ENCODE results near the gene SLCO1C1. TPM values are rescaled to one million over a fixed set of nuclear protein-coding genes. Genes with fewer than 3 reads are reported as not detected.

The SLCO1C1 gene
- polyA plus RNA-seq, 1 experiment = not detected

DNA sequence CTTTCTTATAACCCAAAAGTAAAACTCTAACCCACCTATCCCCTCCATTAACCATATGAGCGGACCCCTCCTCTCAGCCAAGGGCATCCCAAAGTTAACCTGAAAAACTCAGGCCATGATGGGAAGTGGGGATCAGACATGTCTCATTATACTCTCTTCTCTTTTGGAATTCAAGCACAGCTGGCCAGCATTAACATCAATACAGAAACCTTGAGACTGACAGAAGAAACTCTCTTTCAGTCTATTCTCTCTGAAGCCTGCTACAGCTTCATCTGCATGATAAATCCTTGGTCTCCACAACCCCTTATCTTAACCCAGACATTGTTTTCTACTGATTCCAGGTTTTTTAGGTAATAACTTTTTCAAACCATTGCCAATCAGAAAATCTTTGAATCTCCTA is 97.8 kb downstream of the SLCO1C1 start:
- ChIA-PET POLR2A (no interaction called here), CTCF (no interaction called here)
- TF ChIP-seq, protein P1, sequence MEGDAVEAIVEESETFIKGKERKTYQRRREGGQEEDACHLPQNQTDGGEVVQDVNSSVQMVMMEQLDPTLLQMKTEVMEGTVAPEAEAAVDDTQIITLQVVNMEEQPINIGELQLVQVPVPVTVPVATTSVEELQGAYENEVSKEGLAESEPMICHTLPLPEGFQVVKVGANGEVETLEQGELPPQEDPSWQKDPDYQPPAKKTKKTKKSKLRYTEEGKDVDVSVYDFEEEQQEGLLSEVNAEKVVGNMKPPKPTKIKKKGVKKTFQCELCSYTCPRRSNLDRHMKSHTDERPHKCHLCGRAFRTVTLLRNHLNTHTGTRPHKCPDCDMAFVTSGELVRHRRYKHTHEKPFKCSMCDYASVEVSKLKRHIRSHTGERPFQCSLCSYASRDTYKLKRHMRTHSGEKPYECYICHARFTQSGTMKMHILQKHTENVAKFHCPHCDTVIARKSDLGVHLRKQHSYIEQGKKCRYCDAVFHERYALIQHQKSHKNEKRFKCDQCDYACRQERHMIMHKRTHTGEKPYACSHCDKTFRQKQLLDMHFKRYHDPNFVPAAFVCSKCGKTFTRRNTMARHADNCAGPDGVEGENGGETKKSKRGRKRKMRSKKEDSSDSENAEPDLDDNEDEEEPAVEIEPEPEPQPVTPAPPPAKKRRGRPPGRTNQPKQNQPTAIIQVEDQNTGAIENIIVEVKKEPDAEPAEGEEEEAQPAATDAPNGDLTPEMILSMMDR (IDR thresholded peaks at IDR 0.05; ENCODE audit: insufficient read depth, low read depth, low read length) = no peak
- DNase-seq (ENCODE audit: low read depth) = no peak
- Histone ChIP-seq H3K4me3 (ENCODE audit: low read depth, low read length) (no peak overlapping the region), H3K36me3 (ENCODE audit: control insufficient read depth, insufficient read depth, low read length) (no peaks in the 10 kb centered on the region), H3K27me3 (ENCODE audit: control insufficient read depth, insufficient read depth, low read length) (no peaks in the 10 kb centered on the region)

DNA sequence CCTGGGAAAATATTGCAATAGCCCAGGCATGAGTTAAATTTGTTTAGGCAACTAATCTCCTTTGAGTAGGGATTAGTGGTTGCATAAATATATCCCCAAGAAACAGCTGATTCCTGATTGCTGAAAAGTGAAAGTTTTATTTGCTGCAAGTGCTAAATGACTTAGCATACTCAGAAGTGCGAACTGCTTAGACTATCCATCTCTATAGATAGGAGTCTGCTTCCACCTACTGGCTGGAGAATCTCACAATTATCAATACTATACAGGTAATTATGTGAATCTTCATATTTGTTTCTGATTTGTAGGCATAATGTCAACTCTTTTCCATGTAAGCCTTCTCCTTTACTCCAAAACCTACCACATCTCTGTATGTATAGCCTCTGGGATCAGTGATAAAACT is 103.4 kb downstream of the SLCO1C1 start:
- POLR2A ChIA-PET = no interaction called here

DNA sequence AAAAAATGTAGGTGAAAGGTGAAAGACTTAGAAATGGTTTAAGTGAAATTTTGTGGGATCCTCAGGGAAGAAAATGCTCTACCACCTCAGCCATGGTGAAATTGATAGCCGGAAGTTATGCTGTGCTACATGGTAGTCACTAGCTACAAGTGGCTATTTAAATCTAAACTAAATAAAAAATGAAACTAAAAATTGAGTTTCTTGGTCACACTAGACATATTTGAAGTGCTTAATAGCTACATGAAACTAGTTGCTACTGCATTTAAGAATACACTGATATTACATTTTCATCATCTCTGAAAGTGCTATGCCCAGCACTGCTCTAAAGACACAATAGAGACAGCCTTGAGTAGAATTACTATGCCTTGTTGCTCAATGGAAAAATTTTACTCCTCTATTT is 105.0 kb downstream of the SLCO1C1 start:
- H3K4me3 ChIP-seq (ENCODE audit: low read depth, low read length) = no peak overlapping the region
- ChIA-PET POLR2A (no interaction called here), CTCF (no interaction called here)
- no peak for DNase-seq (ENCODE audit: low read depth)
- TF ChIP-seq, protein P1 (IDR thresholded peaks at IDR 0.05; ENCODE audit: insufficient read depth, low read depth, low read length) = no peak
- H3K36me3 ChIP-seq (ENCODE audit: control insufficient read depth, insufficient read depth, low read length) = no peaks in the 10 kb centered on the region
- no peaks in the 10 kb centered on the region for H3K27me3 ChIP-seq (ENCODE audit: control insufficient read depth, insufficient read depth, low read length)

More for the DNA sequence above, 103.4 kb downstream of the SLCO1C1 start:
- Histone ChIP-seq H3K27me3 (ENCODE audit: control insufficient read depth, insufficient read depth, low read length) (no peaks in the 10 kb centered on the region), H3K4me3 (ENCODE audit: low read depth, low read length) (no peak overlapping the region), H3K36me3 (ENCODE audit: control insufficient read depth, insufficient read depth, low read length) (no peaks in the 10 kb centered on the region)
- TF ChIP-seq, protein P1 (IDR thresholded peaks at IDR 0.05; ENCODE audit: insufficient read depth, low read depth, low read length) = no peak
- CTCF ChIA-PET = no interaction called here
- DNase-seq (ENCODE audit: low read depth) = no peak

DNA sequence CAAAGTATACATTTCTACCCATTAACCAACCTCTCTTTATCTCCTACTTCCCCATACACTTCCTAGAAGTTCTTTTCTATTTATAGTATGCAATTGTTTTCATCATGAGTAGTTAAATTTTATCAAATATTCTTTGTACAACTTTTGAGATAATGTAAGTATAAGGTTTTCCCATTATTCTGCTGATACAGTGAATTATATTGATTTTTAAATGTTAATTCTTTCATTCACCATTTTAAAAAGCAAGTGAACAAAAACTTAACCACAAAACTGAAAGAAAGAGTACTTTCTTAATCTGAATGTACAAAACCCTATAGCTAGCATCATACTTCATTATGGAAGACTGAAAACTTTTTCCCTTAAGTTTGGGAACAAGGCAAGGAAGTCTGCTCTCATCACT is 105.9 kb downstream of the SLCO1C1 start:
- H3K27me3 ChIP-seq (ENCODE audit: control insufficient read depth, insufficient read depth, low read length) = no peaks in the 10 kb centered on the region
- no peak overlapping the region for H3K4me3 ChIP-seq (ENCODE audit: low read depth, low read length)
- TF ChIP-seq, protein P1 (IDR thresholded peaks at IDR 0.05; ENCODE audit: insufficient read depth, low read depth, low read length) = no peak
- ChIA-PET POLR2A (no interaction called here), CTCF (no interaction called here)
- no peaks in the 10 kb centered on the region for H3K36me3 ChIP-seq (ENCODE audit: control insufficient read depth, insufficient read depth, low read length)
- no peak for DNase-seq (ENCODE audit: low read depth)

Other genes starting within 250 kb of the SLCO1C1 start
- not detected in 2 replicates for gene SLCO1B3, start 115.4 kb downstream of the SLCO1C1 start, polyA plus RNA-seq (2011; rRNA removed)